Measurements from ENCODE around the gene ATXN7L1.

ATXN7L1 gene

DNA sequence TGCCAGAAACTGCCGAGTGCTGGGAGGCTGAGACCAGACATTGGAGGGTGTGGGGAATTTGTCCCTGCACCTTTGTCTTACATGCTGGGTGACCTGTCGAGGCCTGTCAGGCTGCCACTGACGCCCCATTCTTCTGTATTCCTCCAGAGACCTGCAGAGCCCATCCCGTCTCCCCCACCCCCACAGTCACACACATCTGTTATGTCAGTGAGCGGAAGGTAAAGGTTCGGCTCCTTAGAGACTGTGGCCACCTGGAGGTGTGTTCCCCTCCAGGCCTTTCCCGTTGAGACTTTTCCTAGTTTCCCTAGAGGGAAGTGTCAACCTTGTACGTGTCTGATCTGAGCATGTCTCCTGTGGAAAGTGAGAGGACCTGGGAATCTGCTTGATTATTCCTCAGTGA is 84.5 kb downstream of the ATXN7L1 start:
- no peak for TF ChIP-seq RAD21 (IDR thresholded peaks at IDR 0.05; ENCODE audit: low read depth)

GRCh38 chr7:105790996-105791395 is 85.4 kb downstream of the ATXN7L1 start:
- TF ChIP-seq CEBPB (IDR thresholded peaks at IDR 0.05): no peak
- no peak for TF ChIP-seq RAD21 (IDR thresholded peaks at IDR 0.05; ENCODE audit: low read depth)
- TF ChIP-seq MAX (IDR thresholded peaks at IDR 0.05): no peak
- no peak for TF ChIP-seq REST (IDR thresholded peaks at IDR 0.05; ENCODE audit: low read depth)
- no peak for TF ChIP-seq EP300 (IDR thresholded peaks at IDR 0.05; ENCODE audit: borderline replicate concordance)
- TF ChIP-seq FOXM1 (IDR thresholded peaks at IDR 0.05; ENCODE audit: borderline replicate concordance, low read depth): no peak
- no peak for TF ChIP-seq YY1 (IDR thresholded peaks at IDR 0.05; ENCODE audit: low read depth)
- TF ChIP-seq, protein P1, sequence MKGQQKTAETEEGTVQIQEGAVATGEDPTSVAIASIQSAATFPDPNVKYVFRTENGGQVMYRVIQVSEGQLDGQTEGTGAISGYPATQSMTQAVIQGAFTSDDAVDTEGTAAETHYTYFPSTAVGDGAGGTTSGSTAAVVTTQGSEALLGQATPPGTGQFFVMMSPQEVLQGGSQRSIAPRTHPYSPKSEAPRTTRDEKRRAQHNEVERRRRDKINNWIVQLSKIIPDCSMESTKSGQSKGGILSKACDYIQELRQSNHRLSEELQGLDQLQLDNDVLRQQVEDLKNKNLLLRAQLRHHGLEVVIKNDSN (IDR thresholded peaks at IDR 0.05): no peak
- TF ChIP-seq TAF1 (IDR thresholded peaks at IDR 0.05; ENCODE audit: low read depth): no peak
- no peak for TF ChIP-seq EGR1 (IDR thresholded peaks at IDR 0.05)
- no peak for TF ChIP-seq TCF12 (IDR thresholded peaks at IDR 0.05; ENCODE audit: low read depth)
- TF ChIP-seq CREB1 (IDR thresholded peaks at IDR 0.05; ENCODE audit: low read depth): no peak
- TF ChIP-seq NFIC (IDR thresholded peaks at IDR 0.05): no peak
- no peak for TF ChIP-seq TEAD4 (IDR thresholded peaks at IDR 0.05)
- no peak for TF ChIP-seq ZBTB7A (IDR thresholded peaks at IDR 0.05; ENCODE audit: low read depth)

GRCh38 chr7:105788816-105789349 is 87.5 kb downstream of the ATXN7L1 start:
- TF ChIP-seq TAF1 (IDR thresholded peaks at IDR 0.05; ENCODE audit: low read depth) (no peak), RAD21 (IDR thresholded peaks at IDR 0.05; ENCODE audit: low read depth) (no peak), FOXM1 (IDR thresholded peaks at IDR 0.05; ENCODE audit: borderline replicate concordance, low read depth) (no peak), ZBTB7A (IDR thresholded peaks at IDR 0.05; ENCODE audit: low read depth) (no peak), TCF12 (IDR thresholded peaks at IDR 0.05; ENCODE audit: low read depth) (no peak), YY1 (IDR thresholded peaks at IDR 0.05; ENCODE audit: low read depth) (no peak), NFIC (IDR thresholded peaks at IDR 0.05) (no peak), TEAD4 (IDR thresholded peaks at IDR 0.05) (no peak), EP300 (IDR thresholded peaks at IDR 0.05; ENCODE audit: borderline replicate concordance) (no peak), CEBPB (IDR thresholded peaks at IDR 0.05) (no peak)
- TF ChIP-seq, protein P1 (IDR thresholded peaks at IDR 0.05): no peak

DNA sequence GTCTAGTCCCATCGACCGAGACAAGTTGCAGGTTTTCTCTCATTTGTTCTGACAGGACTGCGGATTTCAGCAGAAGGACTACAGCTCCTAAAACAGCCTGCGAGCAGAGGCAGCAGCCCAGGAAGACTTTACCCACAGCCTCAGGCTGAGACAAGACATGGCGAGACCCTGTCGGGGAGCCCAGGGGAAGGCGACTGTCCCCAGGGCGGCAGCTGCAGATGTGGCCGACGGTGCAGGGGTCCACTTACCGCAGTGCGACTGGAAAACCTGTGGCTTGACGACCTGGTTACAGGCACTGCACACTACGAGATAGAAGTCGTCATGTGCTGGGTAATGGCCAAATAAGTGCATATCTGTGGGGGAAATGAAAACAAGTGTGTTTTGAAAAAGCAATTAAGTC is 88.0 kb downstream of the ATXN7L1 start:
- no peak for TF ChIP-seq FOXM1 (IDR thresholded peaks at IDR 0.05; ENCODE audit: borderline replicate concordance, low read depth)
- no peak for TF ChIP-seq REST (IDR thresholded peaks at IDR 0.05; ENCODE audit: low read depth)
- TF ChIP-seq, protein P1 (IDR thresholded peaks at IDR 0.05): no peak
- no peak for TF ChIP-seq TEAD4 (IDR thresholded peaks at IDR 0.05)
- TF ChIP-seq CEBPB (IDR thresholded peaks at IDR 0.05): no peak
- no peak for TF ChIP-seq TAF1 (IDR thresholded peaks at IDR 0.05; ENCODE audit: low read depth)
- no peak for TF ChIP-seq TCF12 (IDR thresholded peaks at IDR 0.05; ENCODE audit: low read depth)
- TF ChIP-seq NFIC (IDR thresholded peaks at IDR 0.05): no peak
- no peak for TF ChIP-seq ZBTB7A (IDR thresholded peaks at IDR 0.05; ENCODE audit: low read depth)
- no peak for TF ChIP-seq CREB1 (IDR thresholded peaks at IDR 0.05; ENCODE audit: low read depth)
- TF ChIP-seq EP300 (IDR thresholded peaks at IDR 0.05; ENCODE audit: borderline replicate concordance): no peak
- TF ChIP-seq RAD21 (IDR thresholded peaks at IDR 0.05; ENCODE audit: low read depth): no peak
- no peak for TF ChIP-seq YY1 (IDR thresholded peaks at IDR 0.05; ENCODE audit: low read depth)
- no peak for TF ChIP-seq MAX (IDR thresholded peaks at IDR 0.05)
- TF ChIP-seq EGR1 (IDR thresholded peaks at IDR 0.05): no peak

DNA sequence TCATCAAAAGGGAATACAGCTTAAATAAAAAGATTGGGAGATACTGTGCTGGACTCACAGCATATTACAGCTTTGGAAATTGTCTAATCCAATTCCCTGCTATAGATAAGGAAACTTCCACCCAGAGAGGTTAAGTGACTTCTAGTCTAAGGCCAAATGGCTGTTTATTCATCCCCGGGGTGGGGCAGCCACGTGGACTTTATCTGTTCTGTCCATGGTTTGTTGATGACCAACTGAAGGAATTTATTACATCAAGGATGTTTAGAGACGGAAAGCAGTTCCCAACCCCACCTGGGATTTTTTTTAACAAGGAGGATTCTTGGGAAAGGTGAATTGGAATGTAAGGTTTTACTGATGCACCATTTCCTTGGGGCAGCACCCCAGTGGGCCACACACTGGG is 88.6 kb downstream of the ATXN7L1 start:
- no peak for TF ChIP-seq FOXM1 (IDR thresholded peaks at IDR 0.05; ENCODE audit: borderline replicate concordance, low read depth)

All from Ishikawa (cell line).